Smooth muscle cell (in vitro differentiated cells): ENCODE data around the gene FOXJ1. TPM values are rescaled to one million over a fixed set of nuclear protein-coding genes. Genes with fewer than 3 reads are reported as not detected.

Experiments used
- DNase-seq: peaks from one replicate; lab custom pipeline; 2025; ENCODE audit not compliant: unreplicated experiment; lab: John Stamatoyannopoulos, UW
- H2AFZ ChIP-seq: fragments of 200-600 bp; sonication (generic); 2 replicates; pipeline ENCODE4 v1.6.0; 2016; ENCODE audit warnings: antibody characterized with exemption, low read depth, mild to moderate bottlenecking
- H3F3A ChIP-seq: fragments of 200-600 bp; sonication (generic); 2 replicates; pipeline ENCODE4 v1.6.0; 2017; ENCODE audit warnings: antibody characterized with exemption, low read depth
- H3K27ac ChIP-seq: fragments of 200-600 bp; sonication (generic); 2 replicates; pipeline ENCODE4 v1.5.1; 2016; ENCODE audit warnings: low read depth, mild to moderate bottlenecking
- H3K27me3 ChIP-seq: fragments of 200-600 bp; sonication (generic); 2 replicates; pipeline ENCODE4 v1.6.1; 2016; ENCODE audit warnings: low read depth, mild to moderate bottlenecking
- H3K36me3 ChIP-seq: fragments of 200-600 bp; sonication (generic); 2 replicates; pipeline ENCODE4 v1.5.1; 2016; ENCODE audit warnings: low read depth
- H3K4me1 ChIP-seq: fragments of 200-600 bp; sonication (generic); 2 replicates; pipeline ENCODE4 v1.5.1; 2016; ENCODE audit warnings: low read depth
- H3K4me2 ChIP-seq: fragments of 200-600 bp; sonication (generic); 2 replicates; pipeline ENCODE4 v1.6.0; 2016; ENCODE audit warnings: mild to moderate bottlenecking
- H3K4me3 ChIP-seq: fragments of 200-600 bp; sonication (generic); 2 replicates; pipeline ENCODE4 v1.5.1; 2016; ENCODE audit warnings: mild to moderate bottlenecking
- H3K79me2 ChIP-seq: fragments of 200-600 bp; sonication (generic); 2 replicates; pipeline ENCODE4 v1.6.0; 2016; ENCODE audit warnings: low read depth, mild to moderate bottlenecking
- H3K9ac ChIP-seq: fragments of 200-600 bp; sonication (generic); 2 replicates; pipeline ENCODE4 v1.6.0; 2016; ENCODE audit warnings: low read depth
- H3K9me3 ChIP-seq: fragments of 200-600 bp; sonication (generic); replicated peaks from 2 replicates; pipeline ENCODE4 v1.5.1; 2016; ENCODE audit warnings: low read depth
- H4K20me1 ChIP-seq: fragments of 200-600 bp; sonication (generic); 2 replicates; pipeline ENCODE4 v1.6.0; 2016; ENCODE audit warnings: low read depth
- WGBS: methylation state at CpG from one replicate; pipeline ENCODE4 v1.1.7; 2016; ENCODE audit warnings: low lambda C conversion rate; 5-methylcytosine and 5-hydroxymethylcytosine counted together
- polyA plus RNA-seq: library from polyadenylated mRNA; unstranded; fragments of >200 nt; fragmentation: Nextera tagmentation; extraction: Ambion mirVana; gene quantifications from 2 replicates; pipeline ENCODE4 v1.2.1, GENCODE V29; 2016
- total RNA-seq: library from RNA; depleted of rRNA; stranded (reverse); fragments of >200 nt; gene quantifications from 2 replicates; pipeline ENCODE4 v1.2.3, GENCODE V29; 2014
- TF ChIP-seq, protein P1 (sequence below): fragments of 200-600 bp; sonication (generic); IDR thresholded peaks from 2 replicates; pipeline ENCODE4 v1.5.1; 2017; ENCODE audit warnings: borderline replicate concordance, mild to moderate bottlenecking, antibody characterized with exemption; ENCODE audit not compliant: insufficient read depth, poor library complexity, severe bottlenecking

FOXJ1 gene
- total and polyA plus RNA-seq, 2 experiments from 2014 or later = not detected

DNA sequence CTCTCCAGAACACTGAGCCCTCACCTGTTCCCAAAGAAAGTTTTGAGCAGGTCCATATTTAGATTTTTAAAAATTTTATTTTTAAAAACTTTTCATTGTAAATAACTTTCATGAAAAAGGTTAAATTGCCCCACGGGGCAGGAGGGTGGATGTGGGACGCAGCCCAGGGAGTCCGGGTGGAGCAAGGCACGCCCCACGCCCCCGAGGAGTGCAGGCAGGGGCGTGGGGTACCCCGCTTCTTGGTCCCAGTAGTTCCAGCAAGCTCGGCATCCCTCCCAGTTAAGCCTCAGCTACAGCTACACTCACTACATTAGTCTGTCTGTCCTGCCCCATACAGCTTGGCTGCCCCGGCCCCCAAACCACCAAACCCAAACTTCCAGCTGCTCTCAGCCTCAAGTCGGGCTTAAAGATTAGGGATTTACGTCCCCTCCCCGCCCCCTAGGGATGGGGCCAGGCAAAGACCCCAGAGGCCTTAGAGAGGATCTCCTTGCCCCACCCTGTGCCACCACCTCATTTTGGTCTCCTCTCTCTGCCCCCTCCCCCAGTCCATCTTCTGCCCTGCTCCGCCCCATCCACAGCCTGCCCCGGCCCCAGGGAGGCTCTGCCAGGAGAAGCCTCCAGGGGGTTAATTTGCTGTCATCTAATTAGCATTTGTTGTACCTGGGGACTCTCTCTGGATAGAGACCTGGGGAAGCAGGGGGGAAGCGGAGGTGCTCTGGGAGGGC lies 4.6 kb downstream of the FOXJ1 start:
- Histone ChIP-seq H3K4me3 (no peak overlapping the region), H3K27me3 (peaks cover 96% of the 10 kb centered on the region), H3K4me1 (peaks cover 46% of the 10 kb centered on the region), H3K36me3 (no peaks in the 10 kb centered on the region), H2AFZ (no peak overlapping the region), H4K20me1 (no peaks in the 10 kb centered on the region), H3K9me3 (no peaks in the 10 kb centered on the region), H3K27ac (no peak overlapping the region), H3K4me2 (no peak overlapping the region), H3F3A (no peaks in the 10 kb centered on the region), H3K9ac (no peak overlapping the region), H3K79me2 (no peaks in the 10 kb centered on the region)
- no peak for DNase-seq
- WGBS = 31% methylated on average over 16 of the region's 16 CpGs
- TF ChIP-seq, protein P1, sequence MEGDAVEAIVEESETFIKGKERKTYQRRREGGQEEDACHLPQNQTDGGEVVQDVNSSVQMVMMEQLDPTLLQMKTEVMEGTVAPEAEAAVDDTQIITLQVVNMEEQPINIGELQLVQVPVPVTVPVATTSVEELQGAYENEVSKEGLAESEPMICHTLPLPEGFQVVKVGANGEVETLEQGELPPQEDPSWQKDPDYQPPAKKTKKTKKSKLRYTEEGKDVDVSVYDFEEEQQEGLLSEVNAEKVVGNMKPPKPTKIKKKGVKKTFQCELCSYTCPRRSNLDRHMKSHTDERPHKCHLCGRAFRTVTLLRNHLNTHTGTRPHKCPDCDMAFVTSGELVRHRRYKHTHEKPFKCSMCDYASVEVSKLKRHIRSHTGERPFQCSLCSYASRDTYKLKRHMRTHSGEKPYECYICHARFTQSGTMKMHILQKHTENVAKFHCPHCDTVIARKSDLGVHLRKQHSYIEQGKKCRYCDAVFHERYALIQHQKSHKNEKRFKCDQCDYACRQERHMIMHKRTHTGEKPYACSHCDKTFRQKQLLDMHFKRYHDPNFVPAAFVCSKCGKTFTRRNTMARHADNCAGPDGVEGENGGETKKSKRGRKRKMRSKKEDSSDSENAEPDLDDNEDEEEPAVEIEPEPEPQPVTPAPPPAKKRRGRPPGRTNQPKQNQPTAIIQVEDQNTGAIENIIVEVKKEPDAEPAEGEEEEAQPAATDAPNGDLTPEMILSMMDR = no peak

- H3K4me1 ChIP-seq = peaks cover 44% of the 10 kb centered on the region
- H3K27me3 ChIP-seq = peaks cover 100% of the 10 kb centered on the region
Observed at GRCh38 chr17:76135810-76136188, 5.2 kb downstream of the FOXJ1 start.

DNA sequence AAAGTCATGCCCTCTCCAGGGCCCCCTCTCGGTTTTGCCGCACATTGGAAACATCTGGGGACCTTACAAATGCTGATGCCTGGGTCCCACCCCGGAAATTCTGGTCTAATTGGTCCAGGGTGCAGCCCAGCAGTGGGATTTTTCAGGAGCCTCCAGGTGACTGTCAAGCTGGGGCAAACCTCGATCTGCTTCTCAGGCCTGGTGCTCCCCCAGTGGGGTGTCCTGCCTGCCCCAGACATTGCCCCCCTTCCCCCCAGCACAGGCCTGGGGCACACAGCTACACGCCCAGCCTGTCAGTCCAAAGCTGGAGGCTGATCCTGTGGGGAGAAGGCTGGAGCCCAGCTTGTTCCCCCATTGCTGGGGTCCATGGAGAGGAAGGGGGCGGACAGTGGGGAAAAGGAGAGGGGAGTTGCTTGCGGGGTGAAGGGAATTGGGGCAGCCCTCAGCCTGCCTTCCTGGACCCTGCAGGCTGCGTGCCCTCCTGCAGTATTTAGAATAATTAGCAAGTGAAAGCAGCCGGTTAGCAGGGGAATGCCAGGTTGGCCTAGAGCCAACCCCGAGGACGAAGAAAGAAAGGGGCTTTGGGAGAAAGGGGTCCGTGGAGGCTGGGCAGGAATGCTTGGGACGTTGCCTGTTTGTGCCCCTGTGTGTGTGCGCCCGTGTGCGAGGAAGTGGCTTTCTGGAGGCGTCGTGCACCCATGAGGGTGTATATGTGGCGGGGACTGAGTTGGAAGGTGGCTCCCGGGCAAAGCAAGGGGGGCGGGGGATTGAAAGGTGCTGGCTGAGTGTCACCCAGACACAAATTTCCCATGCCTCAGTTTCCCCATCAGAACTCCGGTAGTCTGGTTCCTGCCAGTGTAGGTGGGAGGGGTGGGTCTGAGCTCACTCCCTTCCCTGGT lies 5.9 kb downstream of the FOXJ1 start:
- H3K9ac ChIP-seq = no peak overlapping the region
- H3K4me3 ChIP-seq = no peak overlapping the region
- H3K36me3 ChIP-seq = no peaks in the 10 kb centered on the region
- H3F3A ChIP-seq = no peaks in the 10 kb centered on the region
- H3K4me1 ChIP-seq = peaks cover 44% of the 10 kb centered on the region
- WGBS = 13% methylated on average over 20 of the region's 22 CpGs
- peaks cover 100% of the 10 kb centered on the region for H3K27me3 ChIP-seq
- H3K79me2 ChIP-seq = no peaks in the 10 kb centered on the region
- no peaks in the 10 kb centered on the region for H4K20me1 ChIP-seq
- no peak overlapping the region for H3K27ac ChIP-seq
- H3K4me2 ChIP-seq = no peak overlapping the region
- TF ChIP-seq, protein P1 = no peak
- H2AFZ ChIP-seq = no peak overlapping the region
- no peak for DNase-seq
- no peaks in the 10 kb centered on the region for H3K9me3 ChIP-seq

More at GRCh38 chr17:76135810-76136188, 5.2 kb downstream of the FOXJ1 start:
- no peak overlapping the region for H3K27ac ChIP-seq
- TF ChIP-seq, protein P1 = no peak
- H3K4me2 ChIP-seq = no peak overlapping the region
- H3K9me3 ChIP-seq = no peaks in the 10 kb centered on the region
- H3K9ac ChIP-seq = no peak overlapping the region
- DNase-seq = no peak
- no peaks in the 10 kb centered on the region for H4K20me1 ChIP-seq
- H2AFZ ChIP-seq = no peak overlapping the region
- no peaks in the 10 kb centered on the region for H3K36me3 ChIP-seq
- 32% methylated on average over 8 of the region's 8 CpGs for WGBS
- no peaks in the 10 kb centered on the region for H3K79me2 ChIP-seq
- no peak overlapping the region for H3K4me3 ChIP-seq
- H3F3A ChIP-seq = no peaks in the 10 kb centered on the region
